GM11168 (cell line): ENCODE data around the gene KIF19.
"Not testable (repeated sequence)": the region's sequence is repeated elsewhere in the genome, so short reads cannot be mapped to it uniquely, and the experiment has no call there.

Source experiments
- in situ Hi-C: fragments of 300-500 bp; cut with MboI; formaldehyde crosslinking; loops from one replicate; pipeline ENCODE4 v1.12.0; 2022; ENCODE audit warnings: low sequenced_read_pairs; ENCODE audit not compliant: unreplicated experiment

KIF19 gene, protein sequence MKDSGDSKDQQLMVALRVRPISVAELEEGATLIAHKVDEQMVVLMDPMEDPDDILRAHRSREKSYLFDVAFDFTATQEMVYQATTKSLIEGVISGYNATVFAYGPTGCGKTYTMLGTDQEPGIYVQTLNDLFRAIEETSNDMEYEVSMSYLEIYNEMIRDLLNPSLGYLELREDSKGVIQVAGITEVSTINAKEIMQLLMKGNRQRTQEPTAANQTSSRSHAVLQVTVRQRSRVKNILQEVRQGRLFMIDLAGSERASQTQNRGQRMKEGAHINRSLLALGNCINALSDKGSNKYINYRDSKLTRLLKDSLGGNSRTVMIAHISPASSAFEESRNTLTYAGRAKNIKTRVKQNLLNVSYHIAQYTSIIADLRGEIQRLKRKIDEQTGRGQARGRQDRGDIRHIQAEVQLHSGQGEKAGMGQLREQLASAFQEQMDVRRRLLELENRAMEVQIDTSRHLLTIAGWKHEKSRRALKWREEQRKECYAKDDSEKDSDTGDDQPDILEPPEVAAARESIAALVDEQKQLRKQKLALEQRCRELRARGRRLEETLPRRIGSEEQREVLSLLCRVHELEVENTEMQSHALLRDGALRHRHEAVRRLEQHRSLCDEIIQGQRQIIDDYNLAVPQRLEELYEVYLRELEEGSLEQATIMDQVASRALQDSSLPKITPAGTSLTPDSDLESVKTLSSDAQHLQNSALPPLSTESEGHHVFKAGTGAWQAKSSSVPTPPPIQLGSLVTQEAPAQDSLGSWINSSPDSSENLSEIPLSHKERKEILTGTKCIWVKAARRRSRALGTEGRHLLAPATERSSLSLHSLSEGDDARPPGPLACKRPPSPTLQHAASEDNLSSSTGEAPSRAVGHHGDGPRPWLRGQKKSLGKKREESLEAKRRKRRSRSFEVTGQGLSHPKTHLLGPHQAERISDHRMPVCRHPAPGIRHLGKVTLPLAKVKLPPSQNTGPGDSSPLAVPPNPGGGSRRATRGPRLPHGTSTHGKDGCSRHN

GRCh38 chr17:74325743-74326379, at the start of gene KIF19:
KIF19 (plus strand) TSS chr17:74326226; CDS start chr17:74326350, 124 bp downstream.
- in situ Hi-C loops, result no loop called here

GRCh38 chr17:74276541-74277009, 49.5 kb upstream of the KIF19 start:
- in situ Hi-C loops, result loop anchor here (5.0 kb wide), 1 partner anchor 49 kb away; no protein-coding TSS in a partner anchor

GRCh38 chr17:74277935-74278334, 48.1 kb upstream of the KIF19 start:
- in situ Hi-C loops, result loop anchor here (5.0 kb wide), 1 partner anchor 51 kb away; no protein-coding TSS in a partner anchor

DNA sequence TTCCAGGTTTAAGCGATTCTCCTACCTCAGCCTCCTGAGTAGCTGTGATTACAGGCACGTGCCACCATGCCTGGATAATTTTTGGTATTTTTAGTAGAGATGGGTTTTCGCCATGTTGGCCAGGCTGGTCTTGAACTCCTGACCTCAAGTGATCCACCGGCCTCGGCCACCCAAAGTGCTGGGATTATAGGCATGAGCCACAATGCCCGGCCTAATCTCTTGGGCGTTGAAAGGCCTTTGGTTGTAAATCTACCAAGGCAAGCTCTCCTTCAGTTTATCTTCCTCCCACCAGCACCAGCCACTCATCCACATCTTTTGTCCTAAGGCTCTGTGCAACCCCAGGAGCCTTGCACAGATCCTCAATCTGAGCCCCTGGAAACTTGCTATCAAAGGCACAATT, 46.4 kb upstream of the KIF19 start:
- in situ Hi-C loops, result loop anchor here (5.0 kb wide), 1 partner anchor 52 kb away; no protein-coding TSS in a partner anchor

GRCh38 chr17:74280093-74280513, 45.9 kb upstream of the KIF19 start:
- in situ Hi-C loops, result no loop called here

GRCh38 chr17:74281799-74282198, 44.2 kb upstream of the KIF19 start:
- in situ Hi-C loops, result no loop called here

DNA sequence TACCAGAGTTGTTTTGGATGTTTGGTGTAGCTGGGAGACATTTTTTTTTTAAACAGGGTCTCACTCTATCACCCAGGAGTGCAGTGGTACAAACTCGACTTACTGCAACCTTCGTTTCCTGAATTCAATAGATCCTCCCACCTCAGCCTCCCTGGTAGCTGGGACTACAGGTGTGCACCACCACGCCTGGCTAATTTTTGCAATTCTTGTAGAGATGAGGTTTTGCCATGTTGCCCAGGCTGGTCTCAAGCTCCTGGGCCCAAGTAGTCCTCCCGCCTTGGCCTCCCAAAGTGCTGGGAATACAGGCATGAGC, 43.8 kb upstream of the KIF19 start:
- in situ Hi-C loops, result not testable (repeated sequence)

DNA sequence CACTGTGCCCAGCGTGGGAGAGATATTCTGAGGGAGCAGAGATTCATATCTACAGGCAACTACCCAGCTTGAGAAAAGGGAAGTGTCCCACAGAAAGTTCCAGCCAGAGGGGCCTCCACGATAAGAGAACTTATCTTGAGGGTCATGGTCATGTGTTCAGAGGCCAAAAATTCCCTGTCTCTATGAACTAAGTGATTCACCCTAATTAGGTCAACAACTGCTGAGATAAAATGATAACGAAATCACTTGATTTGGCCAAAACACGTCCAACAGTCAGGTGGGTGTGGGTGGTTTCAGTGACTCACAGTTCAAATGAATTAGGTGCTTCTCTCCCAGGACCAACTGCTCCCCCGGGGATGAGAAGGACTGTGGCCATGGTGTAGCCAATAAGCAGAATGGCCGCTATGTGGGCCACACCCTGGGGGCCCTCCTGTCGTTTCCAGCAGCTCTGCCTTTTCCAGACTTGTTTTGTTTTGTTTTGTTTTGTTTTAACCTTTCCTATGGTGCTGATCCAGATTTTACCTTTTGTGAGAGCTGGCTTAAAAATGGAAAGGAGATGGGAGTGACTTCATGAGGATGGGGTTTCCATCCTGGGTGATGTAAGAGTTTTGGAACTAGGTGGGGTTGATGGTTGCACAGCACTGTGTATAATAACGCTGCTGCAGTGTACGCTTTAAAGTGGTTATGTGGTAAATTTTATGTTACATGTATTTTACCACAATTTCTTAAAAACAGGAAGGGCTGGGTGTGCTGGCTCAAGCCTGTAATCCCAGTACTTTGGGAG, 43.2 kb upstream of the KIF19 start:
- in situ Hi-C loops, result no loop called here

GRCh38 chr17:74283371-74283673, 42.7 kb upstream of the KIF19 start:
- in situ Hi-C loops, result no loop called here

- in situ Hi-C loops, result no loop called here
Measured at GRCh38 chr17:74287031-74287602, 38.9 kb upstream of the KIF19 start.

DNA sequence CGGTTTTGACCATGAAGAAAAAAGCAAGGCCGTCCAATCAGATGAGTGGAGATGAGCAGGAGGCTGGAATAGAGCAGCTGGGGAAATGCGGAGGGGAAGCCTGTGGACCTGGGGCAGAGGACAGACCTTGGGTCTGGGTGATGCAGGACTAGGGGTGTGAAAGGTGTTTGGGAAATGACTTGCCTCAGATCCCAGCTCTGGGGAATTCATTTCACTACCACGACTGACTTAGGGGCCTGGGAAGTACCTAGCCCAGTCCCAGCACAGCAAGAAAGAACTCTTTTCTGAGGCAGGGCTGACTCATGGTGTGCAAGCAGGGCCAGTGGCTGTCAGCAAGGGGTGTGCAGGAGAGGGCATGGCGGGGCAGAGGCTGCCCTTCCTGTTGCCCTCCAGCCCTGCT, 37.2 kb upstream of the KIF19 start:
- in situ Hi-C loops, result no loop called here

GRCh38 chr17:74289688-74290087, 36.3 kb upstream of the KIF19 start:
- in situ Hi-C loops, result no loop called here

DNA sequence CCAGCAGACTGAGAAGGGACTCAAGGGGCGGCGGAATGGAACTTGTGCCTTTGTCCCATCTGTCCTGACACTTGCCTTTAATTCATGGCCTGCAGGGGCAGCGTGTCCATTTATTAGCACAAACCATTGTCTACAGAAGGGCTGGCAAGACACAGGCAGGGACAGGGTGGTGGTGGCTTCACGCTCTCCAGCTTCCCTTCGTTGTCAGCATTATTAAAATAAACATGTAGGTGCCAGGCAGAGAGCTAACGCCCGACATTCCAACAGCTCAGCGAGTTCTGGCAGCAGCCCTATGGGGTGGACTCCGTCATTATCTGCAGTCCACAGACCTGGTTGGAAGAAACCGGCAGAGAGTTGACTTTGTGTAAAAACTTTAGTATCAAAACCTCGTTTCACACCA, 35.7 kb upstream of the KIF19 start:
- in situ Hi-C loops, result no loop called here

DNA sequence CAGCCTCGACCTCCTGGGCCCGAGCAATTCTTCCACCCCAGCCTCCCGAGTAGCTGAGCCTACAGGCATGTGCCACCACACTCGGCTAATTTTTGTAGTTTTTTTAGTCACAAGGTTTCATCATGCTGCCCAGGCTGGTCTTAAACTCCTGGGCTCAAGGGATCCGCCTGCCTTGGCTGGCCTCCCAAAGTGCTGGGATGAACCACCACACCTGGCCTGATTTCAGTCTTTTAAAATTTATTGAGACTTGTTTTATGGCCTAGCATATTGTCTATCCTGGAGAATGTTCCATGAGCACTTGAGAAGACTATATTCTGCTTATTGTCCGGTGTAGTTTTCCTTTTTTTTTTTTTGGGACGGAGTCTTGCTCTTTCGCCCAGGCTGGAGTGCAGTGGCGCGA, 33.5 kb upstream of the KIF19 start:
- in situ Hi-C loops, result no loop called here

- in situ Hi-C loops, result no loop called here
Measured at GRCh38 chr17:74295625-74296547, 30.1 kb upstream of the KIF19 start.

GRCh38 chr17:74296548-74296936, 29.5 kb upstream of the KIF19 start:
- in situ Hi-C loops, result no loop called here

GRCh38 chr17:74297941-74298340, 28.1 kb upstream of the KIF19 start:
- in situ Hi-C loops, result no loop called here

DNA sequence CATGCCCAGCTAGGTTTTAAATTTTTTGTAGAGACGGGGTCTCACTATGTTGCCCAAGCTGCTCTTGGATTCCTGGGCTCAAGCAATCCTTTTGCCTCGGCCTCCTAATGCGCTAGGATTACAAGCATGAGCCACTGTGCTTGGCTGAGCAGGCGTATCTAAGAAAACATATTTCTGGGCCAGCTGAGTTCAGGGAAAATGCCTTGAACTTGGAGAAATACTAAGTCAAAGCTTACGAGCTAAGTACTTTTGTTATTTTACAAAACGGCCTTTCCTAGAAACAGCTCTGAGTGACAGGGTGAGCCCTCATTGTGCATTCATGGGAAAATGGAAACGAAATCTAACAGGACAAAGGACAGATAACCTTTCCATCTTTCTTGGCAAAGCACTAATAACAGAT, 27.2 kb upstream of the KIF19 start:
- in situ Hi-C loops, result no loop called here
